Ovary (tissue), 3 donors: ENCODE data around the gene PIWIL4.

Source experiments
- CTCF ChIP-seq, 3 donors: fragments of 450-650 bp in 2 of 3; fragments of 200-600 bp in 1 of 3; IDR thresholded peaks; one replicate each; pipeline versions ENCODE4 v1.5.1 to v1.8.0; 2016 to 2022; ENCODE audit warnings: antibody characterized with exemption in 3 of 3, mild to moderate bottlenecking in 1 of 3
- EP300 ChIP-seq: sonication (generic); formaldehyde crosslinking; IDR thresholded peaks from one replicate; pipeline ENCODE4 v1.6.1; 2017; ENCODE audit warnings: antibody characterized with exemption
- donor health status: DM: no; HTN: no; CAD: no.

GRCh38 chr11:94560834-94561233 is 6.3 kb upstream of the PIWIL4 start:
- TF ChIP-seq EP300 (no peak), CTCF (IDR thresholded peaks at IDR 0.05) (no peak)
